Brain microvascular endothelial cell (primary cell): Measurements from ENCODE around the gene CDKN2A.
A peak's percentile ranks its signal among the peaks of the same experiment; 100 is the strongest.

Source experiments
- DNase-seq: peaks from one replicate; pipeline ENCODE4 v3.0.0-alpha.2; 2020
- H3K27ac ChIP-seq: fragments of 250-450 bp; sonication (Bioruptor Pico); 2 replicates; pipeline ENCODE4 v1.5.1; 2020; ENCODE audit warnings: mild to moderate bottlenecking, moderate library complexity
- H3K27me3 ChIP-seq: fragments of 250-450 bp; sonication (Bioruptor Pico); replicated peaks from 2 replicates; pipeline ENCODE4 v1.5.1; 2020; ENCODE audit warnings: mild to moderate bottlenecking
- H3K36me3 ChIP-seq: fragments of 250-450 bp; sonication (Bioruptor Pico); replicated peaks from 2 replicates; pipeline ENCODE4 v1.5.1; 2020; ENCODE audit warnings: mild to moderate bottlenecking
- H3K4me3 ChIP-seq: 2 replicates; pipeline ENCODE4 v1.5.1; 2011; ENCODE audit warnings: low read depth, mild to moderate bottlenecking, control low read depth, low read length, moderate library complexity
- in situ Hi-C: cut with HindIII; loops from 2 replicates; pipeline ENCODE4 v1.10.0; 2017; ENCODE audit warnings: low sequenced_read_pairs, low pct_ligation_motif_present
- TF ChIP-seq, protein P1 (sequence below): IDR thresholded peaks from 2 replicates; pipeline ENCODE4 v1.5.1; 2011; ENCODE audit warnings: low read depth, mild to moderate bottlenecking, moderate library complexity, low read length, control low read depth, inconsistent platforms; ENCODE audit errors: missing control alignments

The CDKN2A gene

DNA sequence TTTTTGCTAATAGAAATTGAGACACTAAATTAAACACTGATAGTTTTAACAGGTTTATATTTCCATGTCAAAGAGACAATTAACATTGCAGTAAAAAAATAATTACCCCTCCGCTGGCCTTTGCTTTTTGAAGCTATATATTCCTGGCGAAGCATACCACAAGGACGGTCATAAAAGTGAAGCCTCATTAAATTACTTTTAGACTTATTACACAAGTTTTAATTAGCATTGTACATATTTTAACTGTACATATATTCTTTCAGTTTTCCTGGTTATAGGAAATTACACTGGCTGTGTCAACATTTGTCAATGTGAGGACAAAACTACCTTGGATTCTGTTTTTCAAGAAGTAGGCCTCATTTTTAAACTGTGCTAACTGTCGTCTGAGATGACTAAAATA is 1.2 kb downstream of the CDKN2A start:
- Histone ChIP-seq H3K27ac (no peak overlapping the region), H3K36me3 (no peaks in the 10 kb centered on the region), H3K4me3 (peak overlapping the region; percentile 94), H3K27me3 (no peaks in the 10 kb centered on the region)
- in situ Hi-C loops = no loop called here
- no peak for DNase-seq
- TF ChIP-seq, protein P1, sequence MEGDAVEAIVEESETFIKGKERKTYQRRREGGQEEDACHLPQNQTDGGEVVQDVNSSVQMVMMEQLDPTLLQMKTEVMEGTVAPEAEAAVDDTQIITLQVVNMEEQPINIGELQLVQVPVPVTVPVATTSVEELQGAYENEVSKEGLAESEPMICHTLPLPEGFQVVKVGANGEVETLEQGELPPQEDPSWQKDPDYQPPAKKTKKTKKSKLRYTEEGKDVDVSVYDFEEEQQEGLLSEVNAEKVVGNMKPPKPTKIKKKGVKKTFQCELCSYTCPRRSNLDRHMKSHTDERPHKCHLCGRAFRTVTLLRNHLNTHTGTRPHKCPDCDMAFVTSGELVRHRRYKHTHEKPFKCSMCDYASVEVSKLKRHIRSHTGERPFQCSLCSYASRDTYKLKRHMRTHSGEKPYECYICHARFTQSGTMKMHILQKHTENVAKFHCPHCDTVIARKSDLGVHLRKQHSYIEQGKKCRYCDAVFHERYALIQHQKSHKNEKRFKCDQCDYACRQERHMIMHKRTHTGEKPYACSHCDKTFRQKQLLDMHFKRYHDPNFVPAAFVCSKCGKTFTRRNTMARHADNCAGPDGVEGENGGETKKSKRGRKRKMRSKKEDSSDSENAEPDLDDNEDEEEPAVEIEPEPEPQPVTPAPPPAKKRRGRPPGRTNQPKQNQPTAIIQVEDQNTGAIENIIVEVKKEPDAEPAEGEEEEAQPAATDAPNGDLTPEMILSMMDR = no peak

DNA sequence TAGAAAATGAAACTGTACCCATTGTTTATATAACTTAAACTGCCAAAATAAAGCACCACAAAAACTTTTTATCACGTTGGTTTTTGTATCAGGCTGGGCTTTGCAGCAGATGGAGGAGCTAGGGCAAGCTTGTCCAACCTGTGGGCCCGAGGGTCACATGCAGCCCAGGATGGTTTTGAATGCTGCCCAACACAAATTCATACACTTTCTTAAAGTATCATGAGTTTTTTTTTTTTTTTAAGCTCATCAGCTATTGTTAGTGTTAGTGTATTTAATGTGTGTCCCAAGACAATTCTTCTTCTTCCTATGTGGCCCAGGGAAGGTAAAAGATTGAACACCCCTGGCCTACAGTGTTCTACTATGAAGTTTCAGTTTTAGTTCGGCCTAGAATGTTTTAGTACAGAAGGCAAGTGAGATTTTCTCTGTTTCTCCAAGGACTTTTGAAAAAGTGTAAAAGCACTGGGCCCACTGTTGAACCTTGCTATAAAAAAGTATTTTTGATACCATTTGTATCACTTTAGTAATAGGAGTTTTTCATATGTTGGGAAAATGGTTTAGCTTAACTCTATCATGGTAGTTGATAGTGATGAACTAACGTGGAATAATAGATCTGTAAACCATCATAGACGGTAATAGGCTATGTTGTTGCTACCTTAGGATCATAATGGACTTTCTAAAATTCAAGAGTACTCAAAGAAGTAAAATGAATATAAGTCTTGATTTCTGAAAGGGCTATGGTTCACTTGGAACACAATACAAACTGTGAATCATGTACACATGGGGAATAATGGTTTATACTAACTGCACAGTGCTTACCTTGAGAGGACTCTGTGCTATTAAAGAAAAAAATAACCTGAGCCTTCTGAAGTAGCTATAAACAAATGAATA is 2.9 kb downstream of the CDKN2A start:
- Histone ChIP-seq H3K27ac (no peak overlapping the region), H3K4me3 (no peak overlapping the region), H3K36me3 (no peaks in the 10 kb centered on the region), H3K27me3 (no peaks in the 10 kb centered on the region)
- TF ChIP-seq, protein P1 = no peak
- in situ Hi-C loops = no loop called here
- no peak for DNase-seq

DNA sequence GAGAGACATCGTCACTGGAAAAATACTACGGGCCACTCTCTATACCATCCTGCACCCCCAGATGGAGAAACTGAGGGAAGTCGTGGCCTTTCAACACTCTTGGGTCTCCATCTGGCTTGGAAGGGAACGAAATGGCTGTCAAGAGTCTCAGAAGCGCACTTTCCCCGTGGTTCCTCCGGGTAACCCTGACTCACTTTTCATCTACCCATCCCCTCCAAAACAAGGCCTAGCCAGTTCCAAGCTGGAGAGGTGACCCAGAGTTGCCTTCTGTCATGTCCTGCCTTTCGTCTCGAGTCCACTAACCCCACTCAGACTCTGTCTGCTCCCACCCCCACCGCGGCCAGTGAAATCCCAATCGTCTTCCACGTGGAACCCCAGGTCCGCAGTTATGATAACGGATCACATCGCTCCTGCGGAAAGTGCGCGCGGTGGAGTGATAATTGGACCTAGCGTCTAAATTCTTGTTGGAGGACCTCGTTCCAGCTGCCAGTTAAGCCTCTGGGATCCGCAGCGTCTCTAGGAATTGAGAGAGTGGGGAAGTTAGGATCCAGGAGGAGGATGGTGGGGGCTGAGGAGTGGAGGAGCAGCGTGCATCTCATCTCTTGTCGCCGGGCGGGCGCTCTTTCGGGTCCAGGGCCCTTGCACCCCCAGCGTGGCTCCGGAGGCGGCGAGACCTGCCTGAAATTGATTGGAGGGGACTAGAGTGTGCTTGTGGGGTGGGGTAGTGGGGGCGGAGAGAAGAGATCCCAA is 4.6 kb downstream of the CDKN2A start:
- TF ChIP-seq, protein P1 = no peak
- no peak for DNase-seq
- Histone ChIP-seq H3K36me3 (no peaks in the 10 kb centered on the region), H3K4me3 (peak overlapping the region; percentile 18), H3K27me3 (no peaks in the 10 kb centered on the region), H3K27ac (peak overlapping the region; percentile 35)
- in situ Hi-C loops = no loop called here

DNA sequence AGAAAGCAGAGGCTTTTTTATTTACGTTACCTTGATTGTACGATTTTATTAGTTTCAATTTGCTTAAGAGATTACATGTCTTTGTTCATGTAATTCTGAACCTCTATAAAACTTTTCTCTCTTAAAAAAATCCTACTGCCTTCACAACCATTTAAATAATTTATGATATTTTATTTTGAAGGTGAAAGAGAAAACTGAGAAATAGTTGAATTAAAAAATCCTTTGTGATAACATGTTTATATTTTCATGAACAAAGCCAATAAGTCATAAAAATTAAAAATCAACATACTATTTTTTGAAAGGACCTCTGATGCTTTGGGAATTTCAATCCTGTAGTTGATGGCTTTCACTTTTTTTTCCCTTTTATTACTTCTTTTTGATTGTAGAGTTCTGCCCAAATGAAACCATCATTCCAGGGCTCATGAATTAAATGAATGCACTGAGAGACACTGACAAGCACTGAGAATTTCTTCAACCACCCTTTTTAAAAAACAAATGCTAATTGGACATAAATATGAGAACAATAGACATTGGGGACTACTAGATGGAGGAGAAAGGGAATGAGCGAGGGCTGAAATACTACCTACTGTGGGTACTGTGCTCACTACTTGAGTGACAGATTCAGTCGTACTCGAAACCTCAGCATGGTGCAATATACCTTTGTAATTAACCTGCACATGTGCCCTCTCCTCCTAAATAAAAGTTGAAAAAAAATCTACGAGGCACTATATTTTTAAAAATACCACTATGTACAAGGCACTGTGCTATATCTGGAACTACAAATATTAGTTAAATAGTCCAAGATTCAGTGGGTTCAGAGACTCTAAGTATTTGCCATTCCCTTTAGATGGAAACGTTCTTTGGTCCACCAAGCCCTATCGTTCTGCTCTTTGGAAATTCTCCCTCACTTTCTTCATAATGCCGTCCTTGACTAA is 5.9 kb downstream of the CDKN2A start:
- no peak for DNase-seq
- no peaks in the 10 kb centered on the region for H3K36me3 ChIP-seq
- in situ Hi-C loops = no loop called here
- H3K27me3 ChIP-seq = no peaks in the 10 kb centered on the region
- no peak overlapping the region for H3K4me3 ChIP-seq
- TF ChIP-seq, protein P1 = no peak
- H3K27ac ChIP-seq = peak overlapping the region; percentile 81

DNA sequence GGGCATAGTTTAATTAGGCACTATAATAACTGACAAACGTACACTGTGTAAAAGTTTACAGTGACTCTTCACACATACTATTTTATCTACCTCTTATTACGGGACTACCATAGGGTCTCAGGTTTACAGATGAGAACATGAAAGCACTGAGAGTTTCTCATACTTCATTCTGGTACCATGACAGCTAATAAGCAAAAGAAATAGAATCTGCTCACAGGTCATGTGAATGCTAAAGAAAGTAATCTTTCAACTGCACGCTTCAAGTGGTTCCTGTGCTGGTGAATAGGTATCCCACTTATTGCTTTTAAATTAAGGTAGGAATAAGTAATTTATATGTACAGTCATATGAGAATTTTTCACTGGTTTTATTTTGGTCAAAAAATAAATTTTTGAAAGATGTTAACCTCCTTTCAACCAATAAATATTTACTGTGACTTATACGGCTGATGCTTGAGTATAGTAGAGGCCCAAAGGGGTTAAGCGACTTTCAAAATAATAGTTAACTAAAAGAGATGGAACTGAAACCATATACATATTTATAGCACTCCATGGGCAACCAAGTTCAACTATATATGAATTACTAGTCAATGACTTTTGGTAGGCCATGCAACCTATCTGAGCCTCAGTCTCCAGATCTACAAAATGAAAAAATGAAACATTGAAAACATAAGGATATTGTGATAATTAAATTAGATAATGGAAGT is 8.1 kb downstream of the CDKN2A start:
- TF ChIP-seq, protein P1 = no peak
- H3K27me3 ChIP-seq = no peaks in the 10 kb centered on the region
- no peaks in the 10 kb centered on the region for H3K36me3 ChIP-seq
- in situ Hi-C loops = no loop called here
- H3K27ac ChIP-seq = no peak overlapping the region
- no peak for DNase-seq
- H3K4me3 ChIP-seq = no peak overlapping the region
